AG09309 (cell line): ENCODE results near the gene SEZ6L.

ENCODE experiments used
- DNase-seq: peaks from one replicate; pipeline ENCODE4 v3.0.0-alpha.2; 2010; ENCODE audit warnings: low read depth
- H3K4me3 ChIP-seq: 2 replicates; pipeline ENCODE4 v1.5.1; 2011; ENCODE audit warnings: mild to moderate bottlenecking, low read depth, low read length, moderate library complexity; ENCODE audit not compliant: control insufficient read depth
- TF ChIP-seq, protein P1 (sequence below): IDR thresholded peaks from 2 replicates; pipeline ENCODE4 v1.5.1; 2011; ENCODE audit warnings: mild to moderate bottlenecking, low read depth, low read length, inconsistent platforms; ENCODE audit not compliant: insufficient read depth, control insufficient read depth; ENCODE audit errors: missing control alignments

Gene SEZ6L

DNA sequence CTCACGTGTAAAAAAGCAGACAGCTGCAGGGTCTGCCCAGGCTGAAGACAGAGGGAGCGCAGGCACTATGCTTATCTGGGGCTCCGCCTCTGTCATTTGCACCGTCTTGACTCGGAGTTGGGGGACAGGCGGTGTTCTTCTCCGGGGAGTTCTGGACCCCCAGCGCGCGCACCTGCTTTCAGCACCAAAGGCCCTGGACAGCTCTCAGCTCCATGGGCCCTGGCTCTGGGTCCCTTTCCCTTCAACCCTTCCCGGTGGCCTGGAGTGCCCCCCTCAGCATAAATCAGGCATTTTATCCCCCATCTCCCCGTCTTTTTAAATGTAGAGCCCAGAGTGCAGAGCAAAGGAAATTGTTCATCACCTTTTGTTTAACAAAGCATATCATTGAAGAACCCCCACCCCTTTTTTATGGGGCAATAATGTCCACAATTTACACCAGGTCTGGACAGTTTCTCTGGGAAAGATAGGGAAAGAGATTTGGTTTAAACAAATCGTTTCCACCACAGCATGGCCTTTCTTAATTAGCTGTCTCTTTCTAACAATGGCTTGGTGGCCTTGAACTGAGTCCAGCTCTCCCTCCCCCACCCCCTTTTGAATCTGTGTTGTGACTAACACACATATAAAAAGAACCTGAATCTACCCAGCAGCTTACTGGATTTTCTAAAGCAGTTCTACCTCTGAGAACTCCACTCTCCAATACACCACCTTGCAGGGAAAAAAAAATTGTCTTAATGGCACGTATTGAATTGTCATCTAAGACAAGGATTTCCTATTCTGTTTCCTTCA, 1.7 kb downstream of the SEZ6L start:
- H3K4me3 ChIP-seq, result no peak overlapping the region
- TF ChIP-seq, protein P1, sequence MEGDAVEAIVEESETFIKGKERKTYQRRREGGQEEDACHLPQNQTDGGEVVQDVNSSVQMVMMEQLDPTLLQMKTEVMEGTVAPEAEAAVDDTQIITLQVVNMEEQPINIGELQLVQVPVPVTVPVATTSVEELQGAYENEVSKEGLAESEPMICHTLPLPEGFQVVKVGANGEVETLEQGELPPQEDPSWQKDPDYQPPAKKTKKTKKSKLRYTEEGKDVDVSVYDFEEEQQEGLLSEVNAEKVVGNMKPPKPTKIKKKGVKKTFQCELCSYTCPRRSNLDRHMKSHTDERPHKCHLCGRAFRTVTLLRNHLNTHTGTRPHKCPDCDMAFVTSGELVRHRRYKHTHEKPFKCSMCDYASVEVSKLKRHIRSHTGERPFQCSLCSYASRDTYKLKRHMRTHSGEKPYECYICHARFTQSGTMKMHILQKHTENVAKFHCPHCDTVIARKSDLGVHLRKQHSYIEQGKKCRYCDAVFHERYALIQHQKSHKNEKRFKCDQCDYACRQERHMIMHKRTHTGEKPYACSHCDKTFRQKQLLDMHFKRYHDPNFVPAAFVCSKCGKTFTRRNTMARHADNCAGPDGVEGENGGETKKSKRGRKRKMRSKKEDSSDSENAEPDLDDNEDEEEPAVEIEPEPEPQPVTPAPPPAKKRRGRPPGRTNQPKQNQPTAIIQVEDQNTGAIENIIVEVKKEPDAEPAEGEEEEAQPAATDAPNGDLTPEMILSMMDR, result no peak
- DNase-seq, result no peak

DNA sequence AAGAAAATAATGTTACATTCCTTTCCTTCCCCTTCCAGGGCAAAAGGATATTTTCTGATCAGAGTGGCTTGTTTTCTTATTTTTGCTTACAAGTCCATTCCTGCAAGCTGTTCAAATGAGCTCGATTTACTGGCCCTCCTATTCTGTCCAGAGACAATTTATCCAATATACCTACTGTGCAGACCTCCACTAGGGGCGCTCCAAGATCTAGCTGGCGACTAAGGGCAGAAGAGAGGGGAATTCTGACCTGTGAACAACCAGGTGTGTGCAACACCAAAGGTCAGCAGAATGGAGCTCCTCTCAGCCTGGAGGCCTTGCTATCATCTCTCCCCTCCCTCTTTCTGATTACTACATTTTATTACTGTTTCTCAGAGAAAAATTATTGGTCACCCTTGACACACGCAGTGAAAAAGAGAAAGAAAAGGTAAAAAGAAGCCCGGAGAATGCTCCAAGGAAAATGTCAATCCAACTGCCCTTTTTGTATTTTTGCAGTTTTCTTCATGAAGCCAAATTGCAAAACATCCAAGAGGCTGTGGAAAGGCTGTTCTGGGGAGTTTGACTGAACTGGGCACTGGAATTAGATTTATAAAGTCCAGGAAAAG, 3.2 kb downstream of the SEZ6L start:
- TF ChIP-seq, protein P1, result peak; percentile 58
- no peak for DNase-seq
- no peak overlapping the region for H3K4me3 ChIP-seq

DNA sequence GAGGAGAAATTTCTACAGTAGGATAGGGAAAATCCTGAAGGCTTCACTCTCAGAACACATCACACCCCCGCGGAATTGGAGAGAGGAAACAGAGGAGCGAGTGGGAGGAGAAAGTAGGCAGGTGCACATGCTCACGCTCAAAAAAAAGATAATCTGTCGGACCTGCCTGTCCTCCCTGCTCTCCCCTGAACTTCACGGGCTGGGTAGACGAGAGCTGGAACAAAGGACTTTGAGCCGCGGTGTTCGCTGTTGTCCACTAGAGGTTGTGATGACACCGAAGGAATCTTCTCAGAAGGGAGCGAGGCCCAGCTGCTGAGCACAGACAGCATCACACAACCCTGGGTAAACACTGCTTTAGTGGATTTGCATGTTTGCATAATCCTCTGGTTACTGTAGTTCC, 5.0 kb downstream of the SEZ6L start:
- TF ChIP-seq, protein P1, result peak; percentile 16
- H3K4me3 ChIP-seq, result no peak overlapping the region
- no peak for DNase-seq

DNA sequence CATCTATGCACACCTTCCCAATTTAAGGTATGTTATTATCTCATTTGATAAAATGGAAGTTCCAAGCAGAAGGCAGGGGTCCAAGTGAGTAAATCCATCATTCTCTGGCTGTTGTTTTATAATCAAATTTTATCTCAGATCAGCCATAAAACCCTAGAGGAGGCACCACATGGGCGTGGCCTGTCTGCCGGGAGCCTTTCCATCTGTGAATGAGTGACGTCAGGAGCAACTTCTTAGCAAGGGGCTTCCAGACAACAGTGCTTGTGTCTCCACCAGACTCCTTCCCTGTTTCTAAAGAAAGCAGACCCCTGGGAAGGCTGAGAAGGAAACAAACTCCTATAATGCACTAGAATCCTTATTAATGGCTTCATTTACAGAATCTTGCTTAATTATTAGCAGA, 13.5 kb downstream of the SEZ6L start:
- TF ChIP-seq, protein P1, result no peak
- DNase-seq, result no peak
- no peak overlapping the region for H3K4me3 ChIP-seq

DNA sequence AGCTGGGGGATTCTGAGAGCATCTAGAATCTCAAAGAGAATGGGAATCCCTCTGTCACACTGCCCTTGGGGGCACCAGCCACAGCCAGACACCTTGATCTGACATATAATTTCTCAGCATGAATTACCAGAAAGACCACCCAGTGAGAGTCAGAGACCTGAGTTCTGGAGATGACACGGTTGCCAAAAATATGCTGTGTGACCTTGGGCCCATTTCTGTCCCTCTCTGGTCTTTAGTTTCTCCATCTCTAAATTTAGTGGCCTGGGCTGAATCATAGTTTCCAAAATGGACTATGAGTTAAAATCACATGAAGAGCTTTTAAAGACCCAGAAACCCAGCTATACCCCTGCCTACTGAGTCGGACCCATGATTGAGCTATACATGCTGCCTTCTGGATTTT, 15.9 kb downstream of the SEZ6L start:
- no peak overlapping the region for H3K4me3 ChIP-seq
- no peak for DNase-seq
- TF ChIP-seq, protein P1, result no peak

DNA sequence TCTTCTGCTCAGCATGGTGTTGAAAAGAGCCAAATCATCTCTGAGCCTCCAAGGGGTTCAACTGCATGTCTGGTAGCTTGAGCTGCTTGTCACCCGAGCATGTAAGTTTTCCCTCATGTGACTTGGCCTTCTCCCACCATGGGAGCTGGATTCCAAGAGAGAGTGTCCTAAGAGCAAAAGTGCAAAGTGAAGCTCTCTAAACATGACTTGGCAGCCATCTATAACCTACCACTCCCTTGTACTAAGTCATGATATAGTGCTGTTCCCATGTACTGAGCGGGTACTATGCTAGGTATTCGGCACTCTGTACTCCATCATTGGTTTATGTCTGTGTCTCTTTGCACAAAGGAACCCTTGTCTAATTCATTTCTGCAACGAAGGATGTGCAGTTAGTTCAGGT, 19.1 kb downstream of the SEZ6L start:
- no peak for DNase-seq
- TF ChIP-seq, protein P1, result no peak
- H3K4me3 ChIP-seq, result no peak overlapping the region
